HG03060 (cell line): ENCODE data around the gene CREB3L1.

Experiments
- ATAC-seq: cut with Tn5 transposase; IDR thresholded peaks from one replicate; pipeline ENCODE4 v1.9.1; 2021; ENCODE audit warnings: low read depth, moderate number of reproducible peaks; ENCODE audit not compliant: unreplicated experiment

The CREB3L1 gene

GRCh38 chr11:46362156-46363030, 84.9 kb downstream of the CREB3L1 start:
- no peak for ATAC-seq

- ATAC-seq = no peak
Measured at GRCh38 chr11:46363031-46363407, 85.6 kb downstream of the CREB3L1 start.

DNA sequence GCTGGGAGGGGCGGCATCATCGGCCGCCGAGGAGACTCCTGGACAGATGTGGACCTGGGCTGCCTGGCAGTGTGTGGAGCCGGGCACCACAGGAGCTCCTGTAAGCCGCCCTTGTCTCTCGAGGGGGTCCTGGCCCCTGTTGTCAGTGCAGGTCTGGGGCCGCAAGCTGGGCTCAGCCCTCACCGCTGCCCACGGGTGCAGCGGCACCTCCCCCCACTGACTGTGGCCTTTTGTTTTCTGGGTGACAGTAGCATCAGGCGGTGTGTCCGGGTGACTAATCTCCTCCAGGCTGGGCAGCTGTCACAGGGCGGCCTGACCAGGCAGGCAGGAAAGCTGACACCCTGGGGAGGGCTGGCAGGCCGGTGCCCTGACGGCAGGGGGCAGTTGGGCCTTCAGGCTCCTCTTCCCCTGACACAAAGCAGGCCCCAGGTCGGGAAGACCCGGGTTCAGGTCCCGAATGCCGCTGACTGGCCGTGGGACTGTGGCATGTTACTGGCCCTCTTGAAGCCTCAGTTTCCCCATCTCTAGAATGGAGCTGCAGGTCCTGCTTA, 86.1 kb downstream of the CREB3L1 start:
- no peak for ATAC-seq

DNA sequence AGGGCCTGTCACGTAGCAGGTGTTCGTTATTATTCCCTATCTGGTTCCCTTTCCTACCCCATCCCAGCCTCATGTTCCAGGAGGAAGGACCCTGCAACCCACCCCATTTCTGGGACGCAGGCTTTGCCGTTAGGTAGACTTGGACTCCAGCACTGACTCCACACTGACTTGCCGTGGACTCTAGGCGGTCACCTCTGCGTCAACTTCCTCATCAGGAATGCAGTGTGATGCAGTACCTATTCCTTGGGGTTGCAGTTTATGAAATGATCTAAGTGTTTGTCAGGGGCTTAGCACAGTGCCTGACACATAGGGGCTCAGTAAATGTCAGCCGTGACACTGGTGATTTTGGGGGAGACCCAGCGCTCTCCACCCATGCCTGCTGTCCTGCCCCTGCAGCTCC, 86.6 kb downstream of the CREB3L1 start:
- no peak for ATAC-seq

- no peak for ATAC-seq
Measured at GRCh38 chr11:46364791-46365190, 87.3 kb downstream of the CREB3L1 start.

DNA sequence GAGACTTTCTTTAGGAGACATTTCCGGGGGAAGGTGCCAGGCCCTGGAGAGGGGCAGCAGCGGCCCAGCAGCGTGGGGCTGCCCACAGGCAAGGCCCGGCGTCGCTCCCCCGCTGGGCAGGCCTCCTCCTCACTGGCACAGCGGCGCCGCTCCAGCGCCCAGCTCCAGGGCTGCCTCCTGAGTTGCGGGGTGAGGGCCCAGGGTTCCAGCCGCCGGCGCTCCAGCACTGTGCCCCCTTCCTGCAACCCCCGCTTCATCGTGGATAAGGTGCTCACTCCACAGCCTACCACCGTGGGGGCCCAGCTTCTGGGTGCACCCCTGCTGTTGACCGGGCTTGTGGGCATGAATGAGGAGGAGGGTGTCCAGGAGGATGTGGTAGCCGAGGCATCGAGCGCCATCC, 88.8 kb downstream of the CREB3L1 start:
- ATAC-seq = no peak

DNA sequence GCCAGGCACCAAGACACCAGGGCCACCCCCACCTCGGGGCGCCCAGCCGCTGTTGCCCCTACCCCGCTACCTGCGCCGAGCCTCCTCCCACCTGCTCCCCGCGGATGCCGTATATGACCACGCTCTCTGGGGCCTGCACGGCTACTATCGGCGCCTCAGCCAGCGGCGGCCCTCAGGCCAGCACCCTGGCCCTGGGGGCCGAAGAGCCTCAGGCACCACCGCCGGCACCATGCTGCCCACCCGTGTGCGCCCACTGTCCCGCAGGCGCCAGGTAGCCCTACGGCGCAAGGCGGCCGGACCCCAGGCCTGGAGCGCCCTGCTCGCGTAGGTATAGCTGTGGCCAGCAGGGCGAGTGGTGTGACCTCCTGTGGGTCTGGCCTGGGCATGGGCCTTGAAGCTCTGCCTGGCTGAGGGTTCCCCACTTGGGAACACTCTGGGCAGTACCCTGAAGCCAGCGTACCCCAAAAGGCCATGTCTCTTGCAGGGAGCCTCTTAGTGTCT, 89.2 kb downstream of the CREB3L1 start:
- ATAC-seq = no peak

DNA sequence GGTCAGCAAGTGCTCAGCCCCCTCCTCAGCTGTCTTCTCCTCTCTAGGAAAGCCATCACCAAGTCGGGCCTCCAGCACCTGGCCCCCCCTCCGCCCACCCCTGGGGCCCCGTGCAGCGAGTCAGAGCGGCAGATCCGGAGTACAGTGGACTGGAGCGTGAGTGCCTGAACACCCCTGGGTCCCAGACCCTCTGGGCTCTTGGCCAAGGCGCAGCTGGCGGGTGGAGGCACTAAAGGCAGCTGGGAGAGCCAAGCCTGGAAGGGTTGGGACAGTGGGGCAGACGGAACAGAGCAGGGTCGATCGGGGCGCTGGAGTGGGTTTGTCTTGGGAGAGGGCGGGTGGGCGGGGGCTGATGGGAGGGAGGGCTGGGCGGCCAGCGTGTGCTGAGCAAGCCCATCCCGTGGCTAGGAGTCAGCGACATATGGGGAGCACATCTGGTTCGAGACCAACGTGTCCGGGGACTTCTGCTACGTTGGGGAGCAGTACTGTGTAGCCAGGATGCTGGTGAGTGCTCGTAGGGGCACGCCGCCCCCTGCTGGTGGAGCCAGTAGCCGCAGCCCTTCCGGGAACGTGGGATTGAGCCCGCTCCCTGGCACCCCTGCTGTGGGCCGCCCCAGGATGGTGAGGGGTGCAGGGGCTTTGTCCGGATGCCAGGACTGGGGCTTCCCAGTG, 89.9 kb downstream of the CREB3L1 start:
- ATAC-seq = no peak

DNA sequence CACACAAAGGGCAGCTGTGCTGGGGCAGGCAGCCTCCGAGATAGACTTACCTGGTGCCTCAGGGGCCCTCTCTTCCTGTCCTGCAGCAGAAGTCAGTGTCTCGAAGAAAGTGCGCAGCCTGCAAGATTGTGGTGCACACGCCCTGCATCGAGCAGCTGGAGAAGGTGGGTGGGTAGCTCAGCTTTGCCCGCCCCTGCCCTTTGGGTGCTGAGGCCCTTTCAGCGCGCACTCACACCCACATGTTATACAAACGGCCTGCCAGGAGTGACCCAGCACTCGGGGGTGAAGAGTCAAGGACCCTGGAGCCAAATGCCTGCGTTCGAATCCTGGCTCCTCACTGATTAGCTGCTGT, 90.4 kb downstream of the CREB3L1 start:
- ATAC-seq = no peak

DNA sequence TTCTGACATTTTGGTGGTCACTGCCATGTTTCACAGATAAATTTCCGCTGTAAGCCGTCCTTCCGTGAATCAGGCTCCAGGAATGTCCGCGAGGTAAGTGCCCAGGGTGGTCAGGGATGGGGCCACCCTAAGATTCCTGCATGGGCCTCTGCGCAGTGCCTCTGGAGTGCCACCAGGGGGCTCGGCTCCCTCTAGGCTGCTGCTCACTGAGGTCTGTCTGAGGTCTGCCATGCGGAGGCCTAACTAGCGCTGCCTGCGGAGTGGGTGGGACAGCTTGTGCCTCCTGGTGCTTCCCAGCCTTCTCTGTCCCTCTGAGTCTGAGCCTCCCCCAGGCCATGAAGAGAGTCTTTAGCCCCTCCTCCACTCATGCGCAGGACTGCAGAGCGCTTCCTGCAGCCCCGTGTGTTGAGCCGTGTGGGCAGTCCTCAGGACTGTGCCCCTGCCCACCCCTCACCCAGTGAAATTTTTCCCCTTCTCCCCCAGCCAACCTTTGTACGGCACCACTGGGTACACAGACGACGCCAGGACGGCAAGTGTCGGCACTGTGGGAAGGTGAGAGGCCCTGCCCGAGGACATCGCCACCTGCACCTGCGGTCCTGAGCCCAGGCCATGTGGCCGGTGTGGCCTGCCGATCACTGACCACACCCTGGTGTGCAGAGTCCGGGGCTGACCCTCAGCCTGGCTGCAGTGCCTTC, 92.1 kb downstream of the CREB3L1 start:
- ATAC-seq = no peak

GRCh38 chr11:46370253-46370652, 92.8 kb downstream of the CREB3L1 start:
- ATAC-seq = no peak
